GM18858 (cell line): ENCODE data around the gene SP7.
"Not testable (repeated sequence)": the region's sequence is repeated elsewhere in the genome, so short reads cannot be mapped to it uniquely, and the experiment has no call there.

Experiments
- ATAC-seq: cut with Tn5 transposase; IDR thresholded peaks from one replicate; pipeline ENCODE4 v1.9.1; 2021; ENCODE audit not compliant: unreplicated experiment

The SP7 gene

GRCh38 chr12:53347905-53348304, 11.8 kb upstream of the SP7 start:
- ATAC-seq, result no peak

GRCh38 chr12:53346491-53346890, 10.3 kb upstream of the SP7 start:
- ATAC-seq, result no peak

- no peak for ATAC-seq
These were observed 9.5 kb upstream of the SP7 start for GRCh38 chr12:53345486-53346188.

GRCh38 chr12:53344824-53345485, 8.8 kb upstream of the SP7 start:
- ATAC-seq, result no peak

GRCh38 chr12:53344487-53344823, 8.3 kb upstream of the SP7 start:
- ATAC-seq, result no peak

- no peak for ATAC-seq
These were observed 7.8 kb upstream of the SP7 start for GRCh38 chr12:53343969-53344368.

- ATAC-seq, result no peak
These were observed 7.3 kb upstream of the SP7 start for GRCh38 chr12:53343449-53343848.

GRCh38 chr12:53340398-53340797, 4.2 kb upstream of the SP7 start:
- no peak for ATAC-seq

GRCh38 chr12:53338916-53339315, 2.8 kb upstream of the SP7 start:
- ATAC-seq, result no peak

GRCh38 chr12:53338017-53338416, 1.9 kb upstream of the SP7 start:
- no peak for ATAC-seq

- no peak for ATAC-seq
These were observed 1.3 kb downstream of the SP7 start for GRCh38 chr12:53334822-53335221.

- no peak for ATAC-seq
These were observed 2.3 kb downstream of the SP7 start for GRCh38 chr12:53333845-53334244.

GRCh38 chr12:53333289-53333688, 2.9 kb downstream of the SP7 start:
- ATAC-seq, result no peak

GRCh38 chr12:53332744-53333143, 3.4 kb downstream of the SP7 start:
- ATAC-seq, result no peak

- not testable (repeated sequence) for ATAC-seq
These were observed 3.8 kb downstream of the SP7 start for GRCh38 chr12:53332339-53332738.

GRCh38 chr12:53330671-53331070, 5.5 kb downstream of the SP7 start:
- no peak for ATAC-seq

GRCh38 chr12:53328043-53328435, 8.1 kb downstream of the SP7 start:
- ATAC-seq, result no peak

GRCh38 chr12:53327435-53328042, 8.6 kb downstream of the SP7 start:
- no peak for ATAC-seq

GRCh38 chr12:53326460-53327185, 9.5 kb downstream of the SP7 start:
- no peak for ATAC-seq

GRCh38 chr12:53325511-53326061, 10.6 kb downstream of the SP7 start:
- ATAC-seq, result no peak

- no peak for ATAC-seq
These were observed 11.2 kb downstream of the SP7 start for GRCh38 chr12:53324779-53325510.
